HG03095 (cell line): Measurements from ENCODE around the gene SMAD3.
"Not testable (repeated sequence)": the region's sequence is repeated elsewhere in the genome, so short reads cannot be mapped to it uniquely, and the experiment has no call there.

Source experiments
- ATAC-seq: cut with Tn5 transposase; IDR thresholded peaks from one replicate; pipeline ENCODE4 v1.9.1; 2021; ENCODE audit warnings: moderate library complexity; ENCODE audit not compliant: unreplicated experiment

The SMAD3 gene

GRCh38 chr15:67138891-67139855 is 73.8 kb downstream of the SMAD3 start:
- ATAC-seq, result no peak

- peak; percentile 57 for ATAC-seq
Measured at GRCh38 chr15:67140078-67140833, 74.9 kb downstream of the SMAD3 start.

- no peak for ATAC-seq
Measured at GRCh38 chr15:67142092-67142766, 76.8 kb downstream of the SMAD3 start.

- ATAC-seq, result no peak
Measured at GRCh38 chr15:67142767-67143100, 77.3 kb downstream of the SMAD3 start.

GRCh38 chr15:67143646-67144045 is 78.2 kb downstream of the SMAD3 start:
- no peak for ATAC-seq

GRCh38 chr15:67144609-67145311 is 79.4 kb downstream of the SMAD3 start:
- ATAC-seq, result no peak

- ATAC-seq, result no peak
Measured at GRCh38 chr15:67145312-67145610, 79.9 kb downstream of the SMAD3 start.

GRCh38 chr15:67145710-67146109 is 80.3 kb downstream of the SMAD3 start:
- ATAC-seq, result no peak

- ATAC-seq, result no peak
Measured at GRCh38 chr15:67146234-67146633, 80.8 kb downstream of the SMAD3 start.

- no peak for ATAC-seq
Measured at GRCh38 chr15:67146875-67147381, 81.5 kb downstream of the SMAD3 start.

GRCh38 chr15:67147396-67147949 is 82.1 kb downstream of the SMAD3 start:
- ATAC-seq, result no peak

- ATAC-seq, result no peak
Measured at GRCh38 chr15:67148196-67148701, 82.8 kb downstream of the SMAD3 start.

- ATAC-seq, result no peak
Measured at GRCh38 chr15:67149068-67149772, 83.8 kb downstream of the SMAD3 start.

- no peak for ATAC-seq
Measured at GRCh38 chr15:67149773-67150022, 84.3 kb downstream of the SMAD3 start.

GRCh38 chr15:67150023-67150860 is 84.8 kb downstream of the SMAD3 start:
- ATAC-seq, result no peak

GRCh38 chr15:67152429-67152828 is 87.0 kb downstream of the SMAD3 start:
- no peak for ATAC-seq

GRCh38 chr15:67153044-67153443 is 87.6 kb downstream of the SMAD3 start:
- not testable (repeated sequence) for ATAC-seq

GRCh38 chr15:67154249-67154648 is 88.8 kb downstream of the SMAD3 start:
- ATAC-seq, result no peak

- ATAC-seq, result no peak
Measured at GRCh38 chr15:67156426-67156825, 91.0 kb downstream of the SMAD3 start.
